Measurements from ENCODE around the gene DOC2A. TPM values are rescaled to one million over a fixed set of nuclear protein-coding genes. Genes with fewer than 3 reads are reported as not detected.

Gene DOC2A
- total RNA-seq, 1 donor from 2014 or later = 2.0 TPM

GRCh38 chr16:29988346-29989075, 22.3 kb downstream of the DOC2A start:
- DNase-seq = no peak

- no peak for DNase-seq
Observed at GRCh38 chr16:29987371-29988085, 23.3 kb downstream of the DOC2A start.

GRCh38 chr16:29986931-29987330, 23.9 kb downstream of the DOC2A start:
- no peak for DNase-seq

GRCh38 chr16:29986231-29986630, 24.6 kb downstream of the DOC2A start:
- DNase-seq = no peak

- DNase-seq = no peak
Observed at GRCh38 chr16:29985271-29985811, 25.5 kb downstream of the DOC2A start.

- no peak for DNase-seq
Observed at GRCh38 chr16:29984764-29985147, 26.1 kb downstream of the DOC2A start.

- no peak for DNase-seq
Observed at GRCh38 chr16:29984137-29984763, 26.6 kb downstream of the DOC2A start.

GRCh38 chr16:29983420-29984136, 27.2 kb downstream of the DOC2A start:
- no peak for DNase-seq

GRCh38 chr16:29982560-29983419, 28.0 kb downstream of the DOC2A start:
- DNase-seq = no peak

- DNase-seq = no peak
Observed at GRCh38 chr16:29978564-29979270, 32.1 kb downstream of the DOC2A start.

GRCh38 chr16:29978081-29978480, 32.7 kb downstream of the DOC2A start:
- DNase-seq = no peak

GRCh38 chr16:29977063-29977825, 33.6 kb downstream of the DOC2A start:
- peak; percentile 83 for DNase-seq

- DNase-seq = peak; percentile 41
Observed at GRCh38 chr16:29975811-29976511, 34.9 kb downstream of the DOC2A start.

- DNase-seq = no peak
Observed at GRCh38 chr16:29975134-29975538, 35.7 kb downstream of the DOC2A start.

- DNase-seq = peak; percentile 91
Observed at GRCh38 chr16:29974291-29975133, 36.3 kb downstream of the DOC2A start.

- DNase-seq = peak; percentile 100
Observed at GRCh38 chr16:29973384-29974246, 37.2 kb downstream of the DOC2A start, which contains the start of gene TAOK2. Gene TAOK2 (plus strand): TSS chr16:29973868. CDS start chr16:29977773, 3,905 bp downstream.

- no peak for DNase-seq
Observed at GRCh38 chr16:29972992-29973383, 37.8 kb downstream of the DOC2A start.

GRCh38 chr16:29972500-29972899, 38.3 kb downstream of the DOC2A start:
- no peak for DNase-seq
